ENCODE data around the gene NT5DC2.

The NT5DC2 gene

GRCh38 chr3:52525680-52526561 is 7.7 kb downstream of the NT5DC2 start:
- DNase-seq: no peak

- DNase-seq: no peak
These were observed 8.6 kb downstream of the NT5DC2 start for GRCh38 chr3:52524752-52525679.

- no peak for DNase-seq
These were observed 9.4 kb downstream of the NT5DC2 start for GRCh38 chr3:52524258-52524751.

GRCh38 chr3:52523386-52524257 is 10.0 kb downstream of the NT5DC2 start:
- DNase-seq: no peak

GRCh38 chr3:52522651-52523251 is 10.9 kb downstream of the NT5DC2 start:
- DNase-seq: no peak

- no peak for DNase-seq
These were observed 11.6 kb downstream of the NT5DC2 start for GRCh38 chr3:52521881-52522650.

- no peak for DNase-seq
These were observed 12.2 kb downstream of the NT5DC2 start for GRCh38 chr3:52521488-52521824.

GRCh38 chr3:52520716-52521487 is 12.8 kb downstream of the NT5DC2 start:
- no peak for DNase-seq

GRCh38 chr3:52520141-52520667 is 13.5 kb downstream of the NT5DC2 start:
- DNase-seq: no peak

- DNase-seq: no peak
These were observed 14.1 kb downstream of the NT5DC2 start for GRCh38 chr3:52519445-52520140.

- DNase-seq: peak in 2 of 58 donors; percentile 21 to 26
These were observed 14.8 kb downstream of the NT5DC2 start for GRCh38 chr3:52518723-52519444.

GRCh38 chr3:52517796-52518722 is 15.6 kb downstream of the NT5DC2 start:
- DNase-seq: no peak

- DNase-seq: no peak
These were observed 17.0 kb downstream of the NT5DC2 start for GRCh38 chr3:52516509-52517195.

GRCh38 chr3:52515192-52515591 is 18.5 kb downstream of the NT5DC2 start:
- DNase-seq: no peak

- DNase-seq: no peak
These were observed 19.1 kb downstream of the NT5DC2 start for GRCh38 chr3:52514576-52514975.

- DNase-seq: no peak
These were observed 20.4 kb downstream of the NT5DC2 start for GRCh38 chr3:52513281-52513680.

All from anterior cingulate cortex (tissue), 58 donors.